GM13977 (cell line): ENCODE results near the gene ERFE.
A peak's percentile ranks its signal among the peaks of the same experiment; 100 is the strongest.

Source experiments
- DNase-seq: peaks from one replicate; pipeline ENCODE4 v3.0.0; 2012; ENCODE audit warnings: low spot score
- CTCF ChIP-seq: IDR thresholded peaks from 2 replicates; pipeline ENCODE4 v1.5.1; 2012; ENCODE audit warnings: mild to moderate bottlenecking, control low read depth; ENCODE audit not compliant: insufficient read depth; ENCODE audit errors: extremely low read depth, missing control alignments
- in situ Hi-C: fragments of 300-500 bp; cut with MboI; formaldehyde crosslinking; loops from one replicate; pipeline ENCODE4 v1.12.0; 2022; ENCODE audit warnings: low sequenced_read_pairs, low pct_unique_long_range_greater_than_20kb, mixed read lengths, inconsistent platforms; ENCODE audit not compliant: unreplicated experiment

Gene ERFE

GRCh38 chr2:238135601-238136150 lies 23.1 kb upstream of the ERFE start:
- TF ChIP-seq CTCF = no peak
- DNase-seq = no peak
- in situ Hi-C loops = no loop called here

- in situ Hi-C loops = no loop called here
- no peak for DNase-seq
- no peak for TF ChIP-seq CTCF
These were observed 21.8 kb upstream of the ERFE start for GRCh38 chr2:238136820-238137537.

GRCh38 chr2:238137885-238138284 lies 20.9 kb upstream of the ERFE start:
- no peak for DNase-seq
- in situ Hi-C loops = no loop called here
- no peak for TF ChIP-seq CTCF

- DNase-seq = no peak
- in situ Hi-C loops = no loop called here
- no peak for TF ChIP-seq CTCF
These were observed 20.2 kb upstream of the ERFE start, which contains the start of gene KLHL30 for GRCh38 chr2:238138331-238139195. Gene KLHL30 (plus strand): TSS chr2:238138668. CDS start chr2:238140755, 2,087 bp downstream.

- peak; percentile 72 for TF ChIP-seq CTCF
- in situ Hi-C loops = no loop called here
- peak; percentile 67 for DNase-seq
These were observed 19.4 kb upstream of the ERFE start for GRCh38 chr2:238139196-238140039.

- TF ChIP-seq CTCF = no peak
- in situ Hi-C loops = no loop called here
- DNase-seq = no peak
These were observed 18.7 kb upstream of the ERFE start for GRCh38 chr2:238140040-238140439.
